GM12874 (cell line): ENCODE measurements around the gene ARHGAP35.

Source experiments
- TF ChIP-seq, protein P1 (sequence below): IDR thresholded peaks from 2 replicates; pipeline ENCODE4 v1.5.1; 2011; ENCODE audit warnings: low read depth, mild to moderate bottlenecking, control low read depth, low read length, moderate library complexity; ENCODE audit not compliant: insufficient read depth

Gene ARHGAP35

DNA sequence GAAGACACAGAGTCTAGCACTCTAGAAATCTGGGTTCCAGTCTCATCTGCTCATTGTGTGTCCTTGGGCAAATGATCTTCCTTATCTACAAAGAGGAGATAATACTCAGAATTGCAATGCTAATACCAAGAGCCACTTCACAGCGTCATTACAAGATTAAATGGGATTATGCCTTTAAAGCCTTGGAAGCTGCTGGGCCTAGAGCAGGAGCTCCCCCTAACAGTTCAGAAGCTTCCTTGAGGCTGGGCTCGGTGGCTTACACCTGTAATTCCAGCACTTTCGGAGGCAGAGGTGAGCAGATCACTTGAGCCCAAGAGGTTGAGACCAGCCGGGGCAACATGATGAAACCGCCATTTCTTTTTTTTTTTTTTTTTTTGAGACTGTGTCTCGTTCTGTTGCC is 37.7 kb upstream of the ARHGAP35 start:
- TF ChIP-seq, protein P1, sequence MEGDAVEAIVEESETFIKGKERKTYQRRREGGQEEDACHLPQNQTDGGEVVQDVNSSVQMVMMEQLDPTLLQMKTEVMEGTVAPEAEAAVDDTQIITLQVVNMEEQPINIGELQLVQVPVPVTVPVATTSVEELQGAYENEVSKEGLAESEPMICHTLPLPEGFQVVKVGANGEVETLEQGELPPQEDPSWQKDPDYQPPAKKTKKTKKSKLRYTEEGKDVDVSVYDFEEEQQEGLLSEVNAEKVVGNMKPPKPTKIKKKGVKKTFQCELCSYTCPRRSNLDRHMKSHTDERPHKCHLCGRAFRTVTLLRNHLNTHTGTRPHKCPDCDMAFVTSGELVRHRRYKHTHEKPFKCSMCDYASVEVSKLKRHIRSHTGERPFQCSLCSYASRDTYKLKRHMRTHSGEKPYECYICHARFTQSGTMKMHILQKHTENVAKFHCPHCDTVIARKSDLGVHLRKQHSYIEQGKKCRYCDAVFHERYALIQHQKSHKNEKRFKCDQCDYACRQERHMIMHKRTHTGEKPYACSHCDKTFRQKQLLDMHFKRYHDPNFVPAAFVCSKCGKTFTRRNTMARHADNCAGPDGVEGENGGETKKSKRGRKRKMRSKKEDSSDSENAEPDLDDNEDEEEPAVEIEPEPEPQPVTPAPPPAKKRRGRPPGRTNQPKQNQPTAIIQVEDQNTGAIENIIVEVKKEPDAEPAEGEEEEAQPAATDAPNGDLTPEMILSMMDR, result no peak

DNA sequence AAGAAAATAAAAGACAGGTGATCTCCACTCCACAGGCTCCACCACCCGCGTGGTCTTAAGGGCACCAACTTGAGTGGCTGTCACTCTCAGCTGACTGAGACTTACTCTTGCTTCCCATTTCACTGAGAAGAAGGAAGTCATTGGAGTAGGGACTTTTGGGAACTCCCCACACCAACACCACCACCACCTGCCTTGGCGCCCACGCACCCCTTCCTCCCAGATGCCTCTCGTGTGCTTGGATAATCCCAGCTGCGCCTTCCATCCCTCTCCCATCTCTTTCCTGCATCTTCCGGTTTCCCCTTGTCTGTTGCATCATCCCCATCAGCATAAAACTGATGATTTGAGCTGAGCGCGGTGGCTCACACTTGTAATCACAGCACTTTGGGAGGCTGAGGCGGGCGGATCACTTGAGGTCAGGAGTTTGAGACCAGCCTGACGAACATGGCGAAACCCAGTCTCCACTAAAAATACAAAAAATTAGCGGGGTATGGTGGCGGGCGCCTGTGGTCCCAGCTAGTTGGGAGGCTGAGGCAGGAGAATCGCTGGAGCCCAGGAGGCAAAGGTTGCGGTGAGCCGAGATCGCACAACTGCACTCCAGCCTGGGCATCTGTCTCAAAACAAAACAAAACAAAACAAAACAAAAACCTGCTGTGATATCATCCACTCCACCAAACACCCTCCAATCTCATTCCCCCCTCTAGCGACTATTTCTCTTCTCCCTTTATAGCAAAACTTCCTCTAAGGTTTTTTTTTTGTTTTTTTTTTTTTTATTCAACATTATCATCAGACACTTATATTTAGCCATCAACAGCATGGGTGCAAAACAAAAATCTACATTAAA is 35.7 kb upstream of the ARHGAP35 start:
- TF ChIP-seq, protein P1, result no peak

DNA sequence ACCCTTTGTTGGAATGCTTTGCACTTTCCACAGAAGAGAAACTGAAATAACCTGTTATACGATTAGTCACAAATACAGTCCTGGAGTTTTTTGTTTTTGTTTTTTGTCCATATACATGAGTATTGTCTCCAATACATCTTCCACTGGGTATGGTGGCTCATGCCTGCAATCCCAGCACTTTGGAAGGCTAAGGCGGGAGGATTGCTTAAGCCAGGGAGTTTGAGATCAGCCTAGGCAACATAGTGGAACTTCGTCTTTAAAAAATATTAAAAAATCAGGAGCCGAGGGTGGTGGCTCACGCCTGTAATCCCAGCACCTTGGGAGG is 35.1 kb upstream of the ARHGAP35 start:
- TF ChIP-seq, protein P1, result no peak

DNA sequence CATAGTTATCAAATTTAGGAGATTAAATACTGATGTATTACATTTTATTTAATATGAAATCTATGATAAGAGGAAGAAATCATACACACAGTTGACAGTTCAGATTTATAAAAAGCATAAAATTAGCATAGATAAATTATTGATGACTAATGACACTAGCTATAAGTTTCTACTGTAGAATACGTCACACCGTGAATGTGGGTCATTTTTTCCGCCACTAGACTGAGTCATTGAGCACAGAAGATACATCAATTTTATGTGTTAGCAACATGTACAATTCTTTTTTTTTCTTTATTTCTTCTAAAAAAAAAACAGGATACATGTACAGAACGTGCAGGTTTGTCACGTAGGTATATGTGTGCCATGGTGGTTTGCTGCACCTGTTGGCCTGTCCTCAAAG is 32.3 kb upstream of the ARHGAP35 start:
- TF ChIP-seq, protein P1, result no peak

DNA sequence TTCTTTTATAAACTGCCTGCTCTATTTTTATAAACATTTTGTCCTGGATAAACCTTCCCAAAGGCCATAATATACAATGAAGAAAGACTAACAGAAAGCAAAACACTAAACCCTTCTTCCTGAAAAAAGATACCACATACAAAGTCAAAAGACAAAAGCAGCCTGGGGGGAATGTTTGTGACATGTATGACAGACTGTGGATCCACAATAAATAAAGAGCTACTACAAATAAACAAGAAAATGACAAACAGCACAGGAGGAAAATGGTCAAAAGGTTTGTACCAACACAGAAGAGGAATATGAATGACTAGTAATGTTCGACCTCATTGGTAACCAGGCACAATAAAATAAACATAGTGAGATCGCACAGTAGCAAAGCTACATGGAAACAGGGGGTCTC is 29.9 kb upstream of the ARHGAP35 start:
- TF ChIP-seq, protein P1, result no peak

DNA sequence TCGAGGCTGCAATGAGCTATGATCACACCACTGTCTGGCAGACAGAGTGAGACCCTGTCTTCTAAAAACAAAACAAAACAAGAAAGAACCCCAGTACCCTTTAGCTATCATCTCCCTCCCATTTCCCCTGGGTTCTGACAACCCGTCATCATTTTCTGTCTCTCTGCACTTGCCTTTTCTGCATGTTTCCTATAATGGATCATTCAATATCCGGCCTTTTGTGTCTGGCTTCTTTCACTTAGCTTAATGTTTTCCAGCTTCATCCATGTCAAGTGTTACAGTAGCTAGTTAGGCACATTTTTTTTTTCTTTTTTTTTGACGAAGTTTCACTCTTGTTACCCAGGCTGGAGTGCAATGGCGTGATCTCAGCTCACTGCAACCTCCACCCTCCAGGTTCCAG is 26.7 kb upstream of the ARHGAP35 start:
- TF ChIP-seq, protein P1, result no peak

DNA sequence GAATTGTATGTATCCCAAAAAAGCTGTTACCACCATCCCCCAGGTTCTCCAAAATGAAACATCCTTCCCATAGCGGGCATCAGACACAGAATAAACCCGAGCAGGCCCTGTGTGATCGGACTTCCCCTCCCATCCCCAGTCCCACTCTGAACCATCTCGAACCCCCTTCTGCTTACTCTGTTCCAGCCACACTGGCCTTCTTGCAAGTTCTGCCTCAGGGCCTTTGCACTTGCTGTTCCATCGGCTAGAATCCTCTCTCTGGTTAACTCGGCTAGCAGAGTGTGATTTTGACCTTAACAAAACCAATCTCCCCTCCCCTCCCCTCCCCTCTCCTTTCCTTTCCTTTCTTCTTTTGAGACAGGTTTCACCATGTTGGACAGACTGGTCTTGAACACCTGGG is 25.8 kb upstream of the ARHGAP35 start:
- TF ChIP-seq, protein P1, result no peak
